Measurements from ENCODE around the gene CENPE.
A peak's percentile ranks its signal among the peaks of the same experiment; 100 is the strongest.

Gene CENPE

DNA sequence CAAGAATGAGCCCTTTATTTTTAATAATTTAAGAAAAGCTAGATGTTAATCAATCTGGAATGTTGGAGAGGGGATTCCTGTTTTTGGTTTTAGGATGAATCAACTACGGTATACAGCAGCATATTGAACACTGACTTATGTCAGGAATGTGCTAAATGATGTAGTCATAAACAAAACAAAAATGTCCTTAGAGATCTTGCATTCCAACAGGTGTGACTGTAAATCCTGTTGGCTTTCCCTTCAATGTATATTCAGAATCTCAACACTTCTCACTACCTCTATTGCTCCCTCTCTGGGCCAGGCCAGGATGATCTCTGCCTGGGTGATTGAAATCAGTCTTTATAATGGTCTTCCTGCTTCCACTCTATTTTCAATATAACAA is 60.7 kb downstream of the CENPE start:
- peak overlapping the region; percentile 72 for H3K27ac ChIP-seq
- DNase-seq (ENCODE audit: low read depth, low spot score), result peak; percentile 34

DNA sequence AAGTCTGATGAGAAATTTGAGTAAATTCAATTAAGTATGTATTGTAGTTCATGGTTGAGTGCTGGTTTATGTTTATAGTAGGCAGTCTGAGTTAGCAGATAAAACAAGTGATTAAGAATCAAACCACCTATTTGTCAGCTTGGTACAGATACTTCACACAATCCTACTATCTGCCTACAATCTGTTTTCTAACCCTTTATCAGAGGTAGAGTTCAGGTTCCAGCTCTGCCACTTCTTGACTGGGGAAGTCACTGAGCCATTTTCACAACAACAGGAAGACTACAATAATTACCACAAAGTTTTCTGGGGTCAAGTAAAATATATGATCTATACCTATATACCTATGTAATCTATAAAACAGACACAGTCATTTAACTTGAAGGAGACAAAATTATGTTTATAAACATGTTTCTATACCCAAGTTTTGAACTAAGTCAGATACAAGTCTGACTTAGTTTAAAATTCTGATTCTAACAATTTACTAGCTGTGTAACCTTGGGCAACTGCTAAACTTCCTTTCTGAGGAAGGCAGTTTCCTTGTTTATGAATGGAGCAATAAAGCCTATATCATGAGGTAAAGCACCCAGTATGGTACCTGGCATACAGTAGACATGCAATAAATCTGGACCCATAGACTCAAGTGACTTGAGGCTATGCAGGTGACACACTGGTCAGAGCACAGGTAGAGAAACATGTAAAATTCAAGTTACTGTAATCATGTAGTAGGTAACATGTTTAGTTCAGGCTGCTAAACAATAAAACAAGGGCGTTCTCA is 61.3 kb downstream of the CENPE start:
- peak overlapping the region; percentile 72 for H3K27ac ChIP-seq
- DNase-seq (ENCODE audit: low read depth, low spot score), result peak; percentile 16

DNA sequence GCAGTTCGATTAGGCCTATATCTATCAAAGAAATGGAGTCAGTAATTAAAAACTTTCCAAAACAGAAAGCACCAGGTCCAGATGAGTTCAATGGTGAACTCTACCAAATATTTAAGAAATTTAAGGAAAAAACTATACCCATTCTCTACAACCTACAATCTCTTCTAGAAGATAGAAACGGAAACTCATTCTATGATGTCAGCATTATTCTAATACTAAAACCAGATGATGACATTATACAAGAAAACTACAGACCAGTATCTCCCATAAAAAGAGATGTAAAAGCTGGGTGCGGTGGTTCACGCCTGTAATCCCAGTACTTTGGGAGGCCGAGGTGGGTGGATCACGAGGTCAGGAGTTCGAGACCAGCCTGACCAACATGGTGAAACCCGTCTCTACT is 69.0 kb downstream of the CENPE start:
- no peak for DNase-seq (ENCODE audit: low read depth, low spot score)
- H3K27ac ChIP-seq, result no peak overlapping the region

GRCh38 chr4:103126126-103126525 is 72.0 kb downstream of the CENPE start:
- no peak for DNase-seq (ENCODE audit: low read depth, low spot score)
- H3K27ac ChIP-seq, result no peak overlapping the region

DNA sequence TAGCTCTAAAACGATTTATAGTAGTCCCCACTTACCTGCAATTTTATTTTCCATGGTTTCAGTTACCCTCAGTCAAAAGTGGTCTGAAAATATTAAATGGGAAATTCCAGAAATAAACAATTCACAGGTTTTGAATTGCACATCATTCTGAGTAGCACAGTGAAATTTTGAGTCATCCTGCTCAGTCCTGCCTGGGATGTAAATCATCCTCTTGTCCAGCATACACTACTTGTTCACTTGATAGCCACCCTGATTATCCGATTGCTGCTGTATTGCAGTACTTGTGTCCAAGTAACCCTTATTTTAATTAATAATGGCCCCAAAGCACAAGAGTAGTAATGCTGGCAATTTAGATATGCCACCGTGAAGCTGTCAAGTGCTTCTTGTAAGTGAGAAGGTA is 75.0 kb downstream of the CENPE start:
- no peak for DNase-seq (ENCODE audit: low read depth, low spot score)
- no peak overlapping the region for H3K27ac ChIP-seq

- no peak overlapping the region for H3K27ac ChIP-seq
- no peak for DNase-seq (ENCODE audit: low read depth, low spot score)
Observed at GRCh38 chr4:103118166-103118565, 80.0 kb downstream of the CENPE start.

DNA sequence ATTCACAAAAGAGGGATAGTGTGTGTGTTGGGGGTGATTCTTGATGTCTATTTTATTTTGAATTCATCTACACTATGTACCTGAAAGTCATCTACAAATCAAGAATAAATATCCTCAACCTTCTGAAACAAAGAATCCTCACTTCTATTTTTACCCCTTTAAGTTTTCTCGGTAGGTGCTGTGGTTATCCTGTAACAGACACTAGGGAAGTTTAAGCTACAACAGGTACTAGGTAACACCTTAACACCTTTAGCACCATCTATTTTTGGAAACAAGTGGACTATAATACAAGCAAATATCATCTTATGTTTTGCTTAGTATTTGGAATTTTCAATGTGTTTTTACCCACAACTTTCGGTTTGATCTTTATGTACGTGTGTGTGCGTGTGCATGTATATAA is 86.5 kb downstream of the CENPE start:
- DNase-seq (ENCODE audit: low read depth, low spot score), result no peak
- no peak overlapping the region for H3K27ac ChIP-seq

DNA sequence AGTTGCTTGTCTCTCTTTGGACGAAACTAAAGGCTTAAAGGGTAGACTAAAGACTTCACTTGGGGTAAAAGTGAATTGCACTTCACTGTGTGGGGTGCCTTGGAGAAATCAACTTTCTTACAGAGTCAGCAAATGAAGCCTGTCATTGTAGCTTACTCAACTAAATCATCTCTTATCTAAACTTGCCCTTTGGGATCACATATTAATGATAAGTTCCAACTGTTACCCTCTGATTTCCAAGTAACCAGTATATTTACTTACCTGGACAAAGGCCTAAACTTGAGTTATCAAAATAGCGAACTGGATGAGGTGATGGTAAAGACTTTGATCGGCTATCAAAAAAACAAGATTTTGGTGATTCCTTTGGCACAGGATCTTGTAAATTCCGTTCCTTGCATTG is 89.6 kb downstream of the CENPE start:
- no peak for DNase-seq (ENCODE audit: low read depth, low spot score)
- H3K27ac ChIP-seq, result no peak overlapping the region

DNA sequence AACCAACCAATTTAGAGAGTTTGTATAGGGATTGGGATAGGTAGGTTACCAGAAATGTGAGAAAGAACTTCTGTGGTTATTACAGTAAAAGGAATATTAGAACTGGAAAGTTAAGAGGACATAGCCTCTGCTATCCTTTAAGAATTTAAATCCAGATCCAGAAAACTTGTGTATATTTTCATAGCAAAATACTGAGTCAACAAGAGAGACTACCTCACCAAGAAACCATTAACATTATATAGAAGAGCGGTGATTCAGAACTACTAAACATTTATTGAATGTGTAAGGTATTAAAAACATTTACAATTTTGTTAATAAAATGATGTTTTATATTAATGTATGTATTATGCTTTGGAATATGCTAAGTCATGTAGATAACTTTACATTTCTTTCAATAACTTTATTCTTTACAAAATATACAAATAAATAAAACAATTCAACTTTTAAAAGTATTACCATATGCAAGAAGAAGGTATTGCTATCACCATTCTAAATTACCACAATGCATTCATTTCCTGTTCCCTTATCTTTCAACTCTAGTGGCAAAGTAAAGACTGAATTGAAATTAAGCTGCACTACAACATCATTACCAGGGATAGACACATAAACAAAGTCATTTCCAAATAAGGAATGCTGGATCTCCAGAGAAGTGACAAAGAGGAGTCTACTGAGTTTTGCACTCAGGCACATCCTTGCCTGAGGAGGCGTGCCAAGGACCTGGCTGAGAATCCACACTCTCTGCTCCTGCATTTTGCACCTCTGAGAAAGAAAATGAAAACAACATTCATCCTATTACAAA is 92.4 kb downstream of the CENPE start:
- no peak overlapping the region for H3K27ac ChIP-seq
- DNase-seq (ENCODE audit: low read depth, low spot score), result no peak

GRCh38 chr4:103104886-103105285 is 93.3 kb downstream of the CENPE start:
- no peak overlapping the region for H3K27ac ChIP-seq

GRCh38 chr4:103100691-103101090 is 97.5 kb downstream of the CENPE start:
- no peak for DNase-seq (ENCODE audit: low read depth, low spot score)
- no peak overlapping the region for H3K27ac ChIP-seq

More at GRCh38 chr4:103104886-103105285, 93.3 kb downstream of the CENPE start:
- DNase-seq (ENCODE audit: low read depth, low spot score), result no peak

- peak; percentile 77 for DNase-seq (ENCODE audit: low read depth, low spot score)
- H3K27ac ChIP-seq, result no peak within 1 kb of the TSS
Observed at GRCh38 chr4:103099691-103100392, 98.3 kb downstream of the CENPE start, which contains the start of gene BDH2. TSS of gene BDH2 (minus strand) at chr4:103099834. CDS start at chr4:103096254, 3,580 bp downstream.

DNA sequence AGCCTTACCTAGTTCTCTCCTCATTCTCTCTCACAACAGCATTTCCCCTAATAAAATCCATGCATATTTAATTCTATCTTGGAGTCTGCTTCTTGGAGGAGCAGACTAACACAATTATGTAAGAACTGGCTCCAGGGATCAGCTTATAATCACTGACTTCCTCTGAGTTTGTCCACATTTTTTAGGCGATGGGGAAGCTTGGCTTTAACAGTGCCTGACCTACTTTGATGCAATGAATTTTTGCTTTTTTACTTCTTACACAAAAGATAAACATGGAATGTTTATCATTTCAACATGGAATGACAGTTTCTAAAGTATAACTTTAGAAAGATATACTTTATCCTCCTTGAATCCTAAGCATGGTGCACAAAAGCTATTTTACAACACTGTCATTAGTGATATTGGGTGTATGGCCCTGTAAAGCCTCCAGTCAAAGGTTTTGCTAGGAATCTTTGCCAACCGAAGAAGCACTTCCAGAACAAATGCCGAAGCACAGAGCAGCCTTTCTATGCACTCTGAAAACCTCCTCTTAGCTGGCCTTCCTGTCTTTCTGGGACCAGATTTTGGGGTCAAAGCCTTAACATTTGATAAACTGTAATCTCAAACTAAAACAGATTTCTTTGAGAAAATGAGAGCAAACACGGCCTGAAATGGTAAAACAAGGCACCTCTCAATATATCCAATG is 99.2 kb downstream of the CENPE start:
- H3K27ac ChIP-seq, result no peak overlapping the region
- no peak for DNase-seq (ENCODE audit: low read depth, low spot score)

GRCh38 chr4:103098341-103098740 is 99.8 kb downstream of the CENPE start:
- no peak for DNase-seq (ENCODE audit: low read depth, low spot score)
- H3K27ac ChIP-seq, result no peak overlapping the region

DNA sequence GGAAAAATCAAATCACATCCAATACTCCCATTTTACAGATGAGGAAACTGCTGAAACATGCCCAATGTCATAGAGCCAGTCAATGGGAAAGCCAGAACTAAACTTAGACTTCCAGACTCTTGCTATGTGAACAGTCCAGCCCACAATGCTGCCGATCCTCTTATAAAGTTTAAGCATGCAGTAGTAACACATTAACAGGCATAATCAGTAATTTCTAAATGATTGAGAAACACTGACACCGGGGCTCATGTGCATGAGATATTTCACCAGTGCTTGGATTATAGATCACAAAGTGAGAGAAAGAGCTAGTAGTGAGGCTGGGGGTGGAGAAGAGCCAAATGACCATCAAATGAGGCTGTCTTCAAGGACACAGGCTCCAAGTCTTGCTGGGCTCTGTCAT is 101.0 kb downstream of the CENPE start:
- no peak overlapping the region for H3K27ac ChIP-seq

GRCh38 chr4:103095080-103095479 is 103.1 kb downstream of the CENPE start:
- DNase-seq (ENCODE audit: low read depth, low spot score), result no peak
- no peak overlapping the region for H3K27ac ChIP-seq

More for the DNA sequence above, 101.0 kb downstream of the CENPE start:
- DNase-seq (ENCODE audit: low read depth, low spot score), result no peak

DNA sequence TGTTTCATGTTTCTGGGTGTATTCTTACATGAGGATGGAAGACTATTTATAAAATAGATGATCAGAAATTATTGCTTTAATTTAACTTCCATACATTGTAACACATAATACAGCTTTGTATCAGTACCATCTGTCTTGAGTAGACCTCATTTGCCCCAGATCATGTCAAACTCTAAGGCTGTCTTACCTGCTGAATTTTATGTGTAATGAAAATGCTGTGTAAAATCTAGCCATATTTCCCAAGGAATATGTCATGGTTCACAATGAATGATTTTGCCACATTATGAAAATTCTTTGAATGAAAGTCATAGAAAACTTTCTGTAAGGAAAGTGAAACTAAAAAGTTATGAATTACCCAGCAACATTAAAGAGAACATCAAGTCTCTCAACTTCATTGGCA is 105.9 kb downstream of the CENPE start:
- H3K27ac ChIP-seq, result no peak overlapping the region
- DNase-seq (ENCODE audit: low read depth, low spot score), result no peak

DNA sequence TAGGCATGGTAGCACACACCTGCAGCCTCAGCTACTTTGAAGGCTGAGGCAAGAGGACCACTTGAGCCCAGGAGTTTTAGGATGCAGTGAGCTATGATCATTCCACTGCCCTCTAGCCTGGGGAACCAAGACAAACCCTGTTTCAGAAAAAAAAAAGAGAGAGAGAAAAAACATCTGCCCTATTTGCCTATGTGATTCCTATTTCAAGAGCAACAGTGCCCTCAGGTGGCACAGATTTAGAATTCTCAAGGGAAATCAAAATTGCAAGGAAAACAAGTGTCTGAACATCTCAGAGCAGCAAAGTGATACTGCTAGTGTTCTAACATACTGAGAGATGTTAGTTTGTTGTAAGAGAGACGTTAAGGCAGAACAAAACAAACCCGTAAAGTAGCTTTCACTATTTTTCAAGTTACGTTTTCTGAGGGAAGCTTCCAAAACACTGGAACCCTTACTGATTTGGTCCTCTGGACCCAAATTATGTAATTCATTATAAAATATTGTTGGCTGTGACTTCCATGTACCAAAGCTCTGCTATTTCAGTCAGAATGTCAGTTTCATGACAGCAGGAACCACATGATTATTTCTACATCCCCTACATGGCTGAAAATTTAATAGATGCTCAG is 106.4 kb downstream of the CENPE start:
- DNase-seq (ENCODE audit: low read depth, low spot score), result peak; percentile 14

GRCh38 chr4:103089481-103089880 is 108.7 kb downstream of the CENPE start:
- no peak overlapping the region for H3K27ac ChIP-seq
- DNase-seq (ENCODE audit: low read depth, low spot score), result no peak

More for the DNA sequence above, 106.4 kb downstream of the CENPE start:
- H3K27ac ChIP-seq, result no peak overlapping the region

DNA sequence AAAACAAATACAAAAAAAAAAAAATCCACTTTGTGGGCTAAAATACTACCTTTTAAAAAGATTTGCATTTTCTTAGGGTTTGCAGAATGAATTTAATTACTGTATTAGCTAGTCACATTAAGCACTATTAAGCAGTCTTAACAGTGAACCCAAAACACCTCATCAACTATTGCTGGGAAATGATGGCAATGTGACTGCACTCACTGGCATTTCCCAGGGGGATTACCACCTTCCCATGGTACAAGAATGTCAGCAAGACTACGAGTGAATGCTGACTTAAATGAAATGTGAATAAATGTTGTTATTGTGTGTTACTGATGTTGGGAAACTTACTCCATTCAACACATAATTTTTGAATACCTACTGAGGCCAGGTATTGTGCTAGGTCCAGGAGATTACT is 111.6 kb downstream of the CENPE start:
- no peak overlapping the region for H3K27ac ChIP-seq
- no peak for DNase-seq (ENCODE audit: low read depth, low spot score)
